Subcutaneous adipose tissue (tissue), 4 donors: ENCODE data around the gene OR1E2. TPM values are rescaled to one million over a fixed set of nuclear protein-coding genes. Genes with fewer than 3 reads are reported as not detected.

Source experiments
- CTCF ChIP-seq: fragments of 450-650 bp; IDR thresholded peaks from one replicate; pipeline ENCODE4 v1.5.1; 2016; ENCODE audit warnings: low read depth, mild to moderate bottlenecking, control low read depth, antibody characterized with exemption, moderate library complexity
- total RNA-seq, 4 donors: library from RNA; depleted of rRNA; stranded (reverse); fragments of >200 nt; gene quantifications; one replicate each; pipeline ENCODE4 v1.1.0, GENCODE V29; 2016

Gene OR1E2
- total RNA-seq, 4 donors from 2014 or later, result not detected

- no peak for TF ChIP-seq CTCF
Measured at GRCh38 chr17:3471599-3471998, 38.0 kb upstream of the OR1E2 start, which contains the start of gene SPATA22. Gene SPATA22, minus strand, starts transcription at chr17:3471819. Its CDS starts 2,494 bp downstream, at chr17:3469325.

GRCh38 chr17:3469529-3469928 is 35.9 kb upstream of the OR1E2 start:
- TF ChIP-seq CTCF, result no peak

GRCh38 chr17:3448059-3448665 is 14.5 kb upstream of the OR1E2 start:
- TF ChIP-seq CTCF, result no peak

GRCh38 chr17:3447625-3448024 is 14.0 kb upstream of the OR1E2 start:
- TF ChIP-seq CTCF, result no peak

GRCh38 chr17:3440451-3440850 is 6.8 kb upstream of the OR1E2 start:
- no peak for TF ChIP-seq CTCF

GRCh38 chr17:3438368-3438767 is 4.7 kb upstream of the OR1E2 start:
- no peak for TF ChIP-seq CTCF

- TF ChIP-seq CTCF, result no peak
Measured at GRCh38 chr17:3418222-3418621, 15.4 kb downstream of the OR1E2 start.
